HG03521 (cell line): ENCODE data around the gene ACTRT2.

Source experiments
- ATAC-seq: cut with Tn5 transposase; IDR thresholded peaks from one replicate; pipeline ENCODE4 v1.9.1; 2021; ENCODE audit warnings: mild to moderate bottlenecking, moderate library complexity; ENCODE audit not compliant: unreplicated experiment

ACTRT2 gene

DNA sequence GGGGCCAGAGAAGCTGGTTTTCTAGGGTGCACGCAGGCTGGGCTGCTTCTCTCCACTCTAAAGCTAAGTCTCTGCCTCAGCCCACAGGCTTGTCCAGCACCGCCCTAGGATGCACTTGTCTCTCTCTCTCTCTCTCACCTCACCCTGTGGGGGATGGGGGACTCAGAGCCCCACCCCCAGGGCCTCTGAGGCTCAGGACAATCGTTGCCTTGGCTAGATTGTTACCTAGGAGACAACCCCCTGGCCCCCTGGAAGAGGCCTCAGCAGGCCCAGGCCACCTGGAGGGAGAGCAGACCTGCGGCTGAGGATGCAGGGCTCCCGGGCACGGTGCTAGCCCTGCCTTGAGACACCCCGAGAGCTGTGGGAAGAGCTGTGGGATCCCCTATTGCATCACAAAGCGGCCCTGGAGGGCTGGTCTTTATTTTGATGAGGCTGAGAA lies at the start of gene ACTRT2:
ACTRT2 (plus strand) TSS at position 235 of the 439 bp plus-strand sequence. CDS start 220 bp downstream, outside the sequence.
- no peak for ATAC-seq

DNA sequence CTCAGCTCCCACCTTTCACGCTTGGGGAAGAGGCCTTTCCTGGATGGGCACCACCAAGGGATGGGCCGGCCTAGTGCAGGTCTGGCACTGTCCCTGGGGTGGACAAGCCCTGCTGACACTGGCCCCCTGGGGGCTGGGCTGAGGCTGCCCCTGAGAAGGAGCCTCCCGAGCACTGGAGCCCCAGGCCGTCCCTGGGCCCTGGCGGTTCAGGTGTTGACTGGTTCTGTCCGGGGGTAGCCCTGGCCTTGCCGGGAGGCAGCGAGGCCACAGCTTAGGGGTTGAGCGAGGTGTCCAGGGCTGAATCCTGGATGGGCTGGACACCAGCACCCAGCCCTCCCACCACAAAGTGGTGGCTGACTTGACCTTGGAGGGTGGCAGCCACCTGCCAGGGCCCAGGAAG lies 49.7 kb upstream of the ACTRT2 start:
- ATAC-seq = no peak

DNA sequence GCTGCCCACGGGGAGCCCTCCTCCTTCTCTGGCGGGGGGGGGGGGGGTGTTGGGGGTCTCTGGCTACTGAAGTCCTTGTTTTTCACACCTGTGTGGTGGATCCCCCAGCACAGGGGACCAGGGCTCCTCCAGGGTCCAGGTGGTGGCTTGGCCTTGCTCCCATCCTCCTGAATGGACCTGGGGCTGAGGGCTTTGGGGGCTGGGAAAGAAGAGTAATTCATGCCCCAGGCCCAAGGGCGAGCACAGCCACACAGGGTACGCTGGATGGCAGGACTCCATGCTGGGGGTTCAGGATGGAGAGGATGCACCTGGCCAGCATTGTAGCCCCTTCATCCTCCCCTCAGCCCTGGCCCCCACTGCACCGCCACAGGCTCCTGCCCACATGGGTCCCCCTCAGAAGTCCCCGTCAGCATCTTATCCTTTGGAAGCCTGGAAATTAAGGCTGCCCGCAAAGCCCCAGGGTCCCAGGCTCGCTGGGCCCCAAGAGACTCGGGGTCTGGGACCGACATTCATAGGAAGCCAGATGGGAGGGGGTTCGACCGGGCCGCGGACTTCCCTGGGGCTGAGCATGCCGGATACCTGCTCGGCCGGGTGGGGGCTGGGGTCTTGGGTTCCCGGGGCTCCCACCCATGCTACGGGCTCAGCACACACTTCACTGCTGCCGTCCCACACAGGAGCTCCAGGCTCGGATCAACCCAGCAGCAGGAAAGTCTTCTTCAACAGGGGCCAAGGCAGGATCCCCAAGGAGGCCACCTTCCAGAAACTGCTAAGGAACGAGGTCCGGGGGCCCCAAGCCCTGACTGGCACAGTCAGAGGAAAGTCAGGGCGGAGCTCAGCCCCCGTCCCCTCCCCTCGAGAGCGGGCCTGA lies 49.0 kb upstream of the ACTRT2 start:
- ATAC-seq = no peak

DNA sequence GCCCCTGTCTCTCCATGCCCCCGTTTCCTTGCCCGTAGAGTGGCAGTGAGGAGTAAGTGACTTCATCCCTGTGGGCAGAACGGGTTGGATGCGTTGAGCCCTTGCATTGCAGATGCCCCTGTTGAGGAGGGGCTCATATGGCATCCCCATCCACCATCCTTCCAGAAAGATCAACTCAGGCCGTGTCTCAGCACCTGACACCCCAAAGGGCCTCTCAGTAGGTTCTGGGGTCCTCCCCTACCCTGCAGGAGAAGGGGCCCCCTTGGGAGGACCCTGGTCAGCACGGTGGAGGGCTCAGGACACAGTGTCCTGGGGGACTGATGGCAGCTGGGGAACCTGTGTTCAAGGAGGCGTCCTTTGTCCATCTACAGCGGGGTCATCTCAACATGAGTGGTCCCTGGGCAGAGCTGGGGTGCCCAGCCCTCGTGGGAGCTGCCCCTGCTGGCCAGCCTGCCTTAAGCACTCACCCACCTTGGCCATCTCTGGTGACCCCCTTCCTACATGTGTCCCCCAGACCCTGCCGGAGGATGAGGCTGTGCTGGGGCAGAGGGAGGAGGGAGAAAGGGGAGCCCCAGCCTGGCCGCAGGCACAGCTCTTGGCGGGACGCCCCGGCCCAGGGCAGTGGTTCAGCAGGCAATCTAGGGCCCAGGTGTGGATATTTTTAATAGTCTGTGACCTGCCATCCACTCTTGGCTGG lies 48.2 kb upstream of the ACTRT2 start:
- ATAC-seq = no peak

DNA sequence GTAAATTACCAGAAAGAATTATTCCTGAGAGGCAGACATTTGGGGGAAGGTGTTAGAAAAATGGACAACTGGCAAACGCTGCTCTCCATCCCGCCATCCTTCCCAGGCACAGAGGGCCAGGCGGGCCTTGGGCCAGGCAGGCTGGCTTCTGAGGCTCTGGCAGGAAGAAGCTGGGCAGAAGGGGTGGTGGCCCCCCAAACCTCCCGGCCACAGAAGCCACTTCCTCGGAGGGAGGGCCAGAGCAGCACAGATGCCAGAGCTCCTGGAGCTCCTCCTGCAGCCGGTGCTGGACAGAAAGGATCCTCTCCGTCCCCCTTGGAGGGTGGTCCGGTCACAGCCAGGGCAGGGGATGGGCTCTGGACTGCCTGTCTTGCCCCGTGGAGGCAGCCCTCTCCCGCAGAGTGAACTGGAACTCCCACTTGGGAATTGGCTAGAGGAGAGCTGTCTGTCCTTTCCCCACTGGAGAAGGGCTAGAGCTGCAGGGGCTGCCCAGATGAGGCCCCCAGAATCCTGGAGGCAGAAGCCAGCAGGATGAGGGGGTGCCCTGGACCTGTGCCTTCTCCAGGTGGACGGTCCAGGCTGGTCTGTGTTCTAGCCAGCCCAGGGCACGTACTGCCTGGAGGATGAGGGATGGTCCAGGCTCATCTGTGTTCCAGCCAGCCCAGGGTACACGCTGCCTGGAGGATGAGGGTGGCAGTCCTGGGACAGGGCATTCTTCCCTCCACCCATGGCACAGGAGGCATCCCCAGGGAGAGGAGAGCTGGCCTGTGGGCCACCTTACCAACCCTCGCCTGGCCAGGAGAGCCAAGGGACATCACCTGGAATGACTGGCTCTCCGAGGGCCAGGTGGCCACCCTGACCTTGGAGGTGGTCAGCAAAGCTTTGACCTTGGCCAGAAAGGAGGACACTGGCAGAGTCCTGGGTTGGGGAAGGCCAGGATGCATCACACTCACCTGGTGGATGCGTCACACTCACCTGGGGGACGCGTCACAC lies 47.4 kb upstream of the ACTRT2 start:
- no peak for ATAC-seq

DNA sequence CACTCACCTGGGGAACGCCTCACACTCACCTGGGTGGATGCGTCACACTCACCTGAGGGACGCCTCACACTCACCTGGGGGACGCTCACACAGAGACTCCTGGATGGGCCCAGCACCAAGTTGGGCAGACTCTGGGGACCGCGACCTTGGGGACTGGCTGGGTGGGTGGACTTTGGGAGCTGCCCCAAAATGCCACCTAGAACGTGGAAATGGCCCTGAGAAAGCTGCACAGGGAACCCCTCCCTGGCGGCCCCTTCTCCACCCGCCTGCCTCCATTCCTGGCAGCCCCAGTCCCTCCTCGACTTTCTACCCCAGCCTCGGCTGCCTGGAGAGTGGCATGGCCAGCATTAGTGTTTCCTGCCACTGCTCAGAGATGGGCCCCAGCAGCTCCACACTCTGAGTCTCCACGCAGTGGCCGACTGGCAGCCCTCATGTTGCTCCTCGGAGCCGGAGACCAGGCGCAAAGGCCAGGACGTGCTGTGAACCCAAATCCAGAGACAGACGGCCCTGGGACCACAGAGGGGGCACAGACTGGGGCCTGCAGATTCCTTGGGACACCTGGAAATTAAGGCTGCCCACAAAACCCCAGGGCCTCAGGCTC lies 46.5 kb upstream of the ACTRT2 start:
- ATAC-seq = no peak

DNA sequence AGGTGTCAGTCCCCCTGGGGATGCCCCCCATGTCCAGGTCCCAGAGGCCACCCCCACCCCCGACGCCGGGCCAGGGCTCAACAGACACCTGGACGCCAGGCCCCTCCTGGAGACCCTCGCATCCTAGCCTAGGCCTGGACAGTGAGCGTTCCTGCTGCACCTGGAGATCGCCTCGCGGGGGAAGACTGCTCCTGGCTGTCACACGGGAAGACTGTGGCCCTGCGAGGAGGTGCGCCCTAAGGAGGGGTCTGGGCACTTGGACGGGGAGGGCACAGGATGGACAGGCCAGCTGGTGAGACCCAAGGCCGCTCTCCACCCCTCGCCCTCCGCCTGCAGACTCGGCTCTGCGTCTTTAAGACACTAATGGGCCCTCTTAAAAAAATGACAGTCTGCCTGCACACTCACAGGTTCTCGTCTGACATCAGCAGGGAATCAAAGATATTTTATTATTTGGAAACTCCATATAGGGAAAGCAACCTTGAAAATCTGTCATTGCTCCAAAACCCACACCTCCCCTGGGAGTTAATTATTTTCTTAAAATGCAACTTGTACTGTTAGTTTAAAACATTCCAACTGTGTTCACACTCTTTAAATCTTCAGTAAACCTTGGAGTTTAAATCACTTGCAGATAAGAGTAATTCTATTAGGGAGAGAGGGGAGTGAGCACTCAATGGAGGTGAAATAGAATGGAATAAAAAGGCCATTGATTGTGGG lies 45.6 kb upstream of the ACTRT2 start:
- ATAC-seq = no peak

DNA sequence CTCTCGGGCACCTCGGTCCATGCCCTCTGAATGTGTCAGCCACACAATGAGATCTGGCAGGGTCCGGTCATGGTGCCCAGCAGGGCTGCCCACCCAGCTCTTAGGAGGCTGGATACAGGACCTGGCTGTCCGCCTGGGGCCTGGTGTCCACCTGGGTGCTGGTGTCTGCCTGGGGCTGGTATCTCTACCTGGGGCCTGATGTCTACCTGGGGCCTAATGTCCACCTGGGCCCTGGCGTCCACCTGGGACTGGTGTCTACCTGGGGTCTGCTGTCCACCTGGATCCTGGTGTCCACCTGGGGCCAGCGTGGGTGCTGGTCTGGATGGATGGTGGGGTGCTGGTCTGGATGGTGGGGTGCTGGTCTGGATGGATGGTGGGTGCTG lies 45.1 kb upstream of the ACTRT2 start:
- ATAC-seq = no peak

DNA sequence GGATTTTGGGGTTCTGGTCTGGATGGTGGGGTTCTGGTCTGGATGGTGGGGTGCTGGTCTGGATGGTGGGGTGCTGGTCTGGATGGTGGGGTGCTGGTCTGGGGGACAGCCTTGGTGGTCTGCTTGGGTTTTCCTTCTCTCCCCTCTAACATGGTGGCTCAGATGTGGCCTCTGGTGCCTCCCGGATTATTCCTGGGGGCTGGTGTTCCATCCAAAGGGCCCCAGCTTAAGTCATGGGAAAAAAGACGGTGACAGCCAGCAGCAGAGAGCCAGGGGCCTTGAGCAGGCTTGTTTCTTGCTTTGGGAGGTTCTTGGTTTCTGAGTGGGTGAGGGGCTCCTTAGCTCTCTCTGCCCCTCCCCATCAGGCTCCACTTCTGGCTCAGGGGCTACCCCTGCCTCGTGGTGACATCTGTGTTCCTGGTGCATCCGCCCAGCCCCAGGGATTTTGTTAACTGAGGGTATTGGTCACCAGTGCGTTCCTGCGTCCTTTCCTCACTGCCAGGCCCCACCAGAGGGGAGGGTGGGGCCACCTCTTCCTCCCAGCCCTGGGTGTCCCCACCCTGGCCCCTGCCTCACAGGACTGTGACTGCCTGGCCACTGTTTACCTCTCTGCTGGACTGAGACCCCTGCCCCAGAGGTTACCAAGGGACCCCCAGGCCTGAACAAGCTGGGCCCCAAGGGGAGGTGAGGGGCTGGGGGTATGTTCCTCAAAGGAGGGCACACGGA lies 43.2 kb upstream of the ACTRT2 start:
- ATAC-seq = no peak

DNA sequence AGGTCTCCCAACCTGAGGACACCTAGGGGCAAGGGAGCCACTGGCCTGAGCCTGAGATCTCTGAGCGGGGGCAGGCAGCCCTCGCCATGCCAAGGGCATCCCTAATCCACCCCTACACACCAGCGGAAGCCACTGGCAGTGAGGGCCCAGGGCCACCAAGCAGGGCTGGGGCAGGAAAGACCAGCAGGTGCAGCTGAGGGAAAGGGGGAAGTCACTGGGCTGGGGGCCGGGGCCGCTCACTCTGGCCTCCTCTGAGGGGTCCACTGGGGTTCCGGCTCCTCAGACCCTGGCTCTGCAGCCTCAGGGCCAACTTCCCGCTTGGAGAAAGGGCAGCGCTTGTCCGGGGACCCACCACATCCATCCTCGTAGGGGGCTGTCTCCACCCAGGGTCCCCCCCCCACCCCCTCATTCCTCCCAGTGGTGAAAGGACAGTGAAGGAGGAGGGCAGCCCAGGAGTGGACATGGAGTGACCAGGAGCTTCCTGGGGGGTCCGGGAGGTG lies 42.5 kb upstream of the ACTRT2 start:
- ATAC-seq = no peak

DNA sequence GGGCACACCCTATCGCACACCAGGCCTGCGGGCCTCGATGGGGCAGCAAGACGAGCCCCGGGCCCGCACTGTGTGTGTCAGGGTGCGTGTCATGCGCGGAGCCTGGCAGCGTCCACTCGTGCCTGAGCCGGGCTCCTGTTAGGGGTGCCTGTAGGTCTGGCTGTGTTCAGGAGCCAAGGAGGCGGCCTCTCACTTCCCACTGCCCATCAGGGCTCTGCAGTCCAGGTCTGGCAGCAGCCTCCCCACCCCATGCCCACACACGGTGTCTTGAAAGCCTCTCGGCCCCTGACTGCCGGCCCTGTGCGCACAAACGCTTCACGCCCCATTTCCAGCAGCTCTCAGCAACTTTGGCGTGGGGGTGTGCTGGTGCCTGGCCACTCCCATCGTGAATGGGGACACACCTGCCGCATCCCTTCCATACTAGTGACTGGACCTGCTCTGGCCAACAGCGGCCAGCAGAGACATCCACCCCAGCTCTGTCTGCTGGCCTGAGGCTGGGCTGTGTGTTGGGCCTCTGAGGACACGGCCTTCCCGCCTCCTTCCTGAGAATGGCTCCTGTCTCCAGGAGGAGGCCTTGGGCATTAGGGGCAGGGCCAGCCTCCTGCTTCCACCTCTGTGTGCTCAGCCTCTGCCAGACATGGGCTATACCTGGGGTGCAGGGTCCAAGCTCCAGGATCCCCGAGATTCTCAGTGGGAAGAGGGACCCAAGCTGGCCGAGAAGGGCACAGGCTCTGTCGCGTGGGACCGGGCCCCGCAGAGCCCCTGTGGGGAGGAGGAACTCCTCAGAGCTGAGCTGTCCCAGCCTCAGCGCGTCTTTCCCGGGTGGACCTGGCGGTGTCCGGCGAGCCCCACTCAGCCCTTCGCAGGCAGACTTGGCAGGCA lies 41.8 kb upstream of the ACTRT2 start:
- no peak for ATAC-seq

DNA sequence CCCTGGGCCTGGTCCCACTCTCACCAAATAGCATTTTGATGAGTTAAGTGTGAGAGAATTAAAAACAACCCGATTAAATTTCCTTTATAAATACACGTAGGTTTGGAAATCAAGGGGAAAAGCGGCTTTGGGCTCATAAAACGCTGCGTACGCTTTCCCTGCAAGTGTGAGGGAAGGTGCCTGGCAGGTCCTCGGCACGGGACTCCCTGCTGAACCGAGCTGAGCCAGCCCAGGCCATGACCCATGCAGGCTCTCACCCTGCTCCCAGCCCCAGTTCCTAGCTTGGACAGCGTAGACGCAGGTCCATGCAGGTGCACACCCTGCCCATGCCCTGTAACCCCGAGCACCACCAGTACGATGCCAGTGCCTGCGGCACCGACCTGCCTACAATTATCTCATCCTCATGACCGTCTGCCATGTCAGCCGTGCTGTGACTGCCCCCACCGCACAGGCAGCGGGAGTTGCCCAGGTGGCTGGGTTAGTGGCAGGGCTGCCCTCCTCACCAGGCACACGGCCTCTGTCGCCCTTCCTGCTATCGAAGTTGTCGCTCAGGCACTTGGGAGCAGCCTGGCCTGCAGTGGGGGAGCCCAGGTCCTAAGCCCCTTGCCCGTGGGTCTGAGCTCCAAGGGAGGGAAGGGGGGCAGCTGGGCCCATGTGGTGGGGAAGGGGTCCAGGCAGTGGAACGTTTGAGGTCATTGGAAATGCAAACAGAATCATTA lies 41.0 kb upstream of the ACTRT2 start:
- ATAC-seq = no peak

DNA sequence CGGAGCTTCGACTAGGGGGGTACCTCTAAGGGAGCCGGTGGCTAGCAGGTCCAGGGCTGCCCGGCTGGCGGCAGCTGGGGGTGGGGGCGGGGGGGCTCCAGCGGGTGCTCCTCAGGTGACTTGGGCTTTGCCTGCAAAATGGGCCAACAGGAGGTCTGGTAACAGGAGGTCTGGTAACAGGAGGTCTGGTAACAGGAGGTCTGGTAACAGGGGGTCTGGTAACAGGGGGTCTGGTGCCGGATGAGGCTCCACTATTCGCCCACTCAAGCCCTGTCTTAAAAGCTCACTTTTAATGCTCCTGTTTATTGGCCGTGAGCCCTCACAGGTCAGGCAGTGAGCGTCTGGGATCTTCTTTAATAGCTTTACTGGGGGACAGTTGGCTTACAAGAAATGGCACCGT lies 40.4 kb upstream of the ACTRT2 start:
- ATAC-seq = no peak

DNA sequence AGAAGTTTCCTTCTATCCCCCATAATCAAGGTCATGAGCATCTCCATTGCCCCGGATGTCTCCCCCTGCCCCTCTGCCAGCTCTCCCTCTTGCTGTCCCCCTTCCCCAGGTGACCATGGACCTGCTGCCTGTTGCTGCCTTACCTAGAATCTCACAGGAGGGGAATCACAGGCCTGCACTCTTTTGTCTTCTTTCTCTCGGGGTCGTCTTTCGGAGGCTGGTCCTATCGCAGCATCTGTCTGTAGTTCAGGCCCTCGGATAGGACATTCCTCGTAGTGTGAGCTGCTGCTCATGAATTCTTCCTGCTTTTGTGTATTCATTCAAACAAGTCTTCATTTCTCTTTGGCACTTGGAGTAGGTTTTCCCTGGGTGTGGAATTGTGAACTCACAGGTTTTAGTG lies 39.9 kb upstream of the ACTRT2 start:
- ATAC-seq = no peak

DNA sequence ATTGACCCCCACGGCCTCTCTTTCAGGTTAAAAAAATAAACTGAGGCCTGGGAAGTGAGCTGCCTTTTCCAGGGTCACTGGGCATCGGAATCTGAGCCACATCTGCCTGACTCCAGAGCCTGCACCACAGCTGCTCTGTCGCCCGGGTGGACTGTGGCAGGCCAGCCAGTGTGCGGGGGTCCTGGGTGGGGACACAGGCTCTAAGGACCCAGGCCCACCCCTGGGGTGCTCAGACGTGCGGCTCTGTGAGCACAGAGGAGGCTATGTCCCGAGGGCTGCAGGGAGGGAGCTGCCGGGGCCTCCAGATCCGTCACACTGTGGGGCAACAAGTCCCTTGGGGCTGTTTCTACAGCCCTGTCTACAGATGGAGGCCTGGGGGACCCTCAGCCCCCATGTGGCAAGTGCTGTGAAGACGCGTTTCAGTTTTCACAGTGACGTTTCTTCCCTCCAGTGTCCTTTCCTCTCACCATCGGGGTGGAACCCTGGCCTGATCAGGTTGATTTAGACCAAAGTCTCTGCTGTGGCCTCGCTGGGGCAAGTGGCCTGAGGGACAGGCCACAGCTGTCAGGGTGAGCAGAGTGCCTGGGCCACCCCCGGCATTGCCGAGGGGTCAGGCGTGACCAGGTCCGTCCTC lies 39.2 kb upstream of the ACTRT2 start:
- ATAC-seq = no peak

DNA sequence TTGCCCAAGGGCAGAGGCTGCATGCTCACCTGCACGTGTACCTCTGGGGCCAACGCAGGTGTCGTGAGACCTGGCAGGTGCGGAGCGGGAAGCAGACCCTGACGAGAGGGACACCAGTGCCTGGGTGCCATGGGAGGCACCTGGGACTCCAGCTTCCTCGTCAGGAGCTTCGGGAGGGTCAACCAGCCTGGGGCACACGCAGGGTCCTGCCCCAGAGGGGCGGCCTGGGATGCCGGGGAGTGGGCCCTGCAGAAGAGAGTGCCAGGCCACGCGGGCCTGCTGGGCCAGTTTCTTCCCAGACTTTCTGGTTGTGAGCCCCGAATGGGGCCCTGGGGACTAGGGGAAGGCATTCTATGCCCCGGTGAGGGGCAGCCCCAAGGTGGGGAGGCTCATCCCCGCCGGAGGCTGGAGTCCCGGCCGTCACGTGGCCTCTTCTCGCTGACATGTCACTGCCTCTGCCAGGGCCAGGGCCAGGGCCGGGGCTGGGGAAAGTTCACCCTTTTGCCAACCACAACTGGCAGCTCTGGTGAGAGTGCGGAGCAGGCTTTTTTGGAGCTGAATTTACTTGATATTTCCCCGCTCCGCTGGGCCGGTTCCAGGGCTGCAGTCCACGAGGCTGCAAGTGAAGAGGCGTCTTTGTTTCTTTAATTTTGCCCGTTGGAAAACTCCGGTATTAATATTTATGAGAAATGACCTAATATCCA lies 38.5 kb upstream of the ACTRT2 start:
- no peak for ATAC-seq

DNA sequence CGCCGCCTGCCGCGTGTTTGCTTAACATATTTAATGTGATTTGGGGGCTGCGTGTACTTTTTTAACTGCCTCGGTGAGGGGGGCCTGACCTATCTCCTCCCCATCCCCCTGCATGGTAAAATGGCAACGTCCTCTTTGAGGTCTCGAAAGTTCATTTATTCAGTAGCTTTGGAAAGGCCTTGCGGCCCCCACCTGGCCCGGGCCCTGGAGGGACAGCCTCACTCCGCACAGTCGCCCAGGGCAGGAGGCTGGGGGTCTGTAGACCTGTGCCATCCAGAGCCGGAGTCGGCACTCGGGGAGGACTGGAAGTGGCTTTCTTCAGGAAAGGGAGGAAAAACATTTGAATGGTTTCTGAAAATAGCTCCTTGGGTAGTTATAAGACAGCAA lies 38.0 kb upstream of the ACTRT2 start:
- ATAC-seq = no peak
